Panc1 (cell line): ENCODE measurements around the gene HEATR3.

Experiments used
- POLR2AphosphoS5 ChIP-seq: IDR thresholded peaks from 2 replicates; pipeline ENCODE4 v1.6.1; 2012; ENCODE audit warnings: mild to moderate bottlenecking, low read depth, low read length, moderate library complexity
- SIN3A ChIP-seq: IDR thresholded peaks from 2 replicates; pipeline ENCODE4 v1.6.1; 2012; ENCODE audit warnings: low read depth, mild to moderate bottlenecking, low read length, moderate library complexity, borderline replicate concordance; ENCODE audit not compliant: insufficient read depth
- TF ChIP-seq, protein P1 (sequence below): fragments of 450-650 bp; IDR thresholded peaks from 2 replicates; pipeline ENCODE4 v1.5.1; 2017; ENCODE audit warnings: mild to moderate bottlenecking
- TF ChIP-seq, protein P2 (sequence below), 2 experiments: IDR thresholded peaks; 2 replicates each; pipeline ENCODE4 v1.6.1; 2011 to 2012; ENCODE audit warnings: low read depth in 2 of 2, control low read depth in 1 of 2, low read length in 1 of 2, mild to moderate bottlenecking in 1 of 2, moderate library complexity in 1 of 2; ENCODE audit not compliant: insufficient read depth in 1 of 2

DNA sequence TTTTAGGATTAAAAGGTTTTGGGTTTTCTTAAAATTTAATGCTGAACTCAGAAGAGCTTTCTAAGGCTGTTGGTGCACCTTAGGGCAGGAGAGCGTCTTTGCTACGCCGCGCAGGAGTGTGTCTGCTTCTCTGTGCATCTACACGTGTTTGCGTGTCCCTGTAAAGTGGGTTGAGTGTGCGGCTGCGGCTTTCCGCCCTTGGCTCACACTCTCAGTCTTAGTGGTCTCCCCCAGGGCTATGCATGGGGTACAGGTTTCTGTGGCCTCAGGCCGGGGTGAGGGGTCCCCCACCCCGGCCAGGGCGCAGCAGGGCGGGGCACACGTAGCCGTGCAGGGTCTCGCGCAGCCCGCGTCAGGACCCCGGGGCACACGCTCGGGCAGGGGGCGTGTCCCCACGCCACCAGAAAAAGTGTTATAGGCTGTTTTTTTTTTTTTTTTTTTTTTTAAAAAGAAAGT lies 86.6 kb downstream of the HEATR3 start:
- TF ChIP-seq, protein P1, sequence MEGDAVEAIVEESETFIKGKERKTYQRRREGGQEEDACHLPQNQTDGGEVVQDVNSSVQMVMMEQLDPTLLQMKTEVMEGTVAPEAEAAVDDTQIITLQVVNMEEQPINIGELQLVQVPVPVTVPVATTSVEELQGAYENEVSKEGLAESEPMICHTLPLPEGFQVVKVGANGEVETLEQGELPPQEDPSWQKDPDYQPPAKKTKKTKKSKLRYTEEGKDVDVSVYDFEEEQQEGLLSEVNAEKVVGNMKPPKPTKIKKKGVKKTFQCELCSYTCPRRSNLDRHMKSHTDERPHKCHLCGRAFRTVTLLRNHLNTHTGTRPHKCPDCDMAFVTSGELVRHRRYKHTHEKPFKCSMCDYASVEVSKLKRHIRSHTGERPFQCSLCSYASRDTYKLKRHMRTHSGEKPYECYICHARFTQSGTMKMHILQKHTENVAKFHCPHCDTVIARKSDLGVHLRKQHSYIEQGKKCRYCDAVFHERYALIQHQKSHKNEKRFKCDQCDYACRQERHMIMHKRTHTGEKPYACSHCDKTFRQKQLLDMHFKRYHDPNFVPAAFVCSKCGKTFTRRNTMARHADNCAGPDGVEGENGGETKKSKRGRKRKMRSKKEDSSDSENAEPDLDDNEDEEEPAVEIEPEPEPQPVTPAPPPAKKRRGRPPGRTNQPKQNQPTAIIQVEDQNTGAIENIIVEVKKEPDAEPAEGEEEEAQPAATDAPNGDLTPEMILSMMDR, result no peak
- TF ChIP-seq POLR2AphosphoS5, result no peak
- TF ChIP-seq, protein P2, sequence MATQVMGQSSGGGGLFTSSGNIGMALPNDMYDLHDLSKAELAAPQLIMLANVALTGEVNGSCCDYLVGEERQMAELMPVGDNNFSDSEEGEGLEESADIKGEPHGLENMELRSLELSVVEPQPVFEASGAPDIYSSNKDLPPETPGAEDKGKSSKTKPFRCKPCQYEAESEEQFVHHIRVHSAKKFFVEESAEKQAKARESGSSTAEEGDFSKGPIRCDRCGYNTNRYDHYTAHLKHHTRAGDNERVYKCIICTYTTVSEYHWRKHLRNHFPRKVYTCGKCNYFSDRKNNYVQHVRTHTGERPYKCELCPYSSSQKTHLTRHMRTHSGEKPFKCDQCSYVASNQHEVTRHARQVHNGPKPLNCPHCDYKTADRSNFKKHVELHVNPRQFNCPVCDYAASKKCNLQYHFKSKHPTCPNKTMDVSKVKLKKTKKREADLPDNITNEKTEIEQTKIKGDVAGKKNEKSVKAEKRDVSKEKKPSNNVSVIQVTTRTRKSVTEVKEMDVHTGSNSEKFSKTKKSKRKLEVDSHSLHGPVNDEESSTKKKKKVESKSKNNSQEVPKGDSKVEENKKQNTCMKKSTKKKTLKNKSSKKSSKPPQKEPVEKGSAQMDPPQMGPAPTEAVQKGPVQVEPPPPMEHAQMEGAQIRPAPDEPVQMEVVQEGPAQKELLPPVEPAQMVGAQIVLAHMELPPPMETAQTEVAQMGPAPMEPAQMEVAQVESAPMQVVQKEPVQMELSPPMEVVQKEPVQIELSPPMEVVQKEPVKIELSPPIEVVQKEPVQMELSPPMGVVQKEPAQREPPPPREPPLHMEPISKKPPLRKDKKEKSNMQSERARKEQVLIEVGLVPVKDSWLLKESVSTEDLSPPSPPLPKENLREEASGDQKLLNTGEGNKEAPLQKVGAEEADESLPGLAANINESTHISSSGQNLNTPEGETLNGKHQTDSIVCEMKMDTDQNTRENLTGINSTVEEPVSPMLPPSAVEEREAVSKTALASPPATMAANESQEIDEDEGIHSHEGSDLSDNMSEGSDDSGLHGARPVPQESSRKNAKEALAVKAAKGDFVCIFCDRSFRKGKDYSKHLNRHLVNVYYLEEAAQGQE (IDR thresholded peaks at IDR 0.05; ENCODE audit: insufficient read depth in 1 of 2, low read depth in 2 of 2, low read length in 1 of 2), result no peak
- no peak for TF ChIP-seq SIN3A
